ENCODE measurements around the gene EMID1. TPM values are rescaled to one million over a fixed set of nuclear protein-coding genes. Genes with fewer than 3 reads are reported as not detected.

Gene EMID1
- total RNA-seq, 1 experiment from 2014 or later: 5.4 TPM

- Mint-ChIP-seq H3K9me3 (peaks cover 25 to 27% of the 10 kb centered on the region in 2 experiments), H3K27me3 (ENCODE audit: low read depth) (peaks cover 18% of the 10 kb centered on the region), H3K4me3 (no peak overlapping the region), H3K4me1 (peaks cover 4 to 10% of the 10 kb centered on the region in 2 experiments), H3K36me3 (ENCODE audit: insufficient read depth in 1 of 3, low read depth in 3 of 3) (peaks cover 10 to 42% (median 11%) of the 10 kb centered on the region in 3 experiments), H3K27ac (no peak overlapping the region)
- H3K79me1 ChIP-seq (ENCODE audit: insufficient read depth, low read depth, low read length, poor library complexity, severe bottlenecking): no peaks in the 10 kb centered on the region
- no peak overlapping the region for H2BK20ac ChIP-seq (ENCODE audit: low read depth, low read length, poor library complexity, severe bottlenecking)
- no CpG with 5 or more reads among the region's 11 CpGs for WGBS (ENCODE audit: extremely low coverage, insufficient read length, low lambda C conversion rate)
- H3K14ac ChIP-seq (ENCODE audit: insufficient read depth, low read length): no peak overlapping the region
- H3K23me2 ChIP-seq (ENCODE audit: insufficient read length, low read depth, low read length, poor library complexity, severe bottlenecking): no peaks in the 10 kb centered on the region
- no peak overlapping the region for H3K56ac ChIP-seq (ENCODE audit: insufficient read length, low read depth, low read length)
- no peaks in the 10 kb centered on the region for H3K79me2 ChIP-seq (ENCODE audit: insufficient read depth, low read length)
- H3K23ac ChIP-seq (ENCODE audit: insufficient read length, low read depth, low read length): no peak overlapping the region
- H3K27me3 ChIP-seq (ENCODE audit: insufficient read depth, low read length): no peaks in the 10 kb centered on the region
- TF ChIP-seq, protein P1, sequence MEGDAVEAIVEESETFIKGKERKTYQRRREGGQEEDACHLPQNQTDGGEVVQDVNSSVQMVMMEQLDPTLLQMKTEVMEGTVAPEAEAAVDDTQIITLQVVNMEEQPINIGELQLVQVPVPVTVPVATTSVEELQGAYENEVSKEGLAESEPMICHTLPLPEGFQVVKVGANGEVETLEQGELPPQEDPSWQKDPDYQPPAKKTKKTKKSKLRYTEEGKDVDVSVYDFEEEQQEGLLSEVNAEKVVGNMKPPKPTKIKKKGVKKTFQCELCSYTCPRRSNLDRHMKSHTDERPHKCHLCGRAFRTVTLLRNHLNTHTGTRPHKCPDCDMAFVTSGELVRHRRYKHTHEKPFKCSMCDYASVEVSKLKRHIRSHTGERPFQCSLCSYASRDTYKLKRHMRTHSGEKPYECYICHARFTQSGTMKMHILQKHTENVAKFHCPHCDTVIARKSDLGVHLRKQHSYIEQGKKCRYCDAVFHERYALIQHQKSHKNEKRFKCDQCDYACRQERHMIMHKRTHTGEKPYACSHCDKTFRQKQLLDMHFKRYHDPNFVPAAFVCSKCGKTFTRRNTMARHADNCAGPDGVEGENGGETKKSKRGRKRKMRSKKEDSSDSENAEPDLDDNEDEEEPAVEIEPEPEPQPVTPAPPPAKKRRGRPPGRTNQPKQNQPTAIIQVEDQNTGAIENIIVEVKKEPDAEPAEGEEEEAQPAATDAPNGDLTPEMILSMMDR (conservative IDR thresholded peaks at IDR 0.05): no peak
- H3K4ac ChIP-seq (ENCODE audit: low read depth, low read length): no peak overlapping the region
- no peak overlapping the region for H3T11ph ChIP-seq (ENCODE audit: low read length)
- H2BK5ac ChIP-seq (ENCODE audit: insufficient read length, low read length): no peak overlapping the region
- no peak overlapping the region for H4K5ac ChIP-seq (ENCODE audit: insufficient read length, low read depth, low read length)
- no peak overlapping the region for H3K9ac ChIP-seq (ENCODE audit: extremely low read depth, insufficient read length, low read length)
- no peaks in the 10 kb centered on the region for H3K4me1 ChIP-seq (ENCODE audit: insufficient read depth, low read length)
- H2AK5ac ChIP-seq (ENCODE audit: insufficient read length, low read length): no peak overlapping the region
- H4K20me1 ChIP-seq (ENCODE audit: control insufficient read depth, insufficient read depth, insufficient read length): no peaks in the 10 kb centered on the region
- DNase-seq: no peak
- no peak overlapping the region for H2BK12ac ChIP-seq (ENCODE audit: insufficient read length, low read depth, low read length)
- no peak overlapping the region for H3K18ac ChIP-seq (ENCODE audit: insufficient read length, low read depth, low read length)
- H4K8ac ChIP-seq (replicated peaks; ENCODE audit: insufficient read length, low read depth, low read length): no peak overlapping the region
- H2BK15ac ChIP-seq (ENCODE audit: low read depth, low read length): no peak overlapping the region
- no peak overlapping the region for H3K4me2 ChIP-seq (ENCODE audit: insufficient read depth, insufficient read length, low read length)
- no peaks in the 10 kb centered on the region for H3K9me3 ChIP-seq (ENCODE audit: control insufficient read depth, low read depth, low read length)
- no peak overlapping the region for H4K91ac ChIP-seq (ENCODE audit: insufficient read length, low read depth, low read length)
- H2AFZ ChIP-seq (ENCODE audit: low read length): no peak overlapping the region
- H2BK120ac ChIP-seq (ENCODE audit: low read depth, low read length, poor library complexity, severe bottlenecking): no peak overlapping the region
- H3K27ac ChIP-seq (ENCODE audit: insufficient read length, low read depth, low read length): no peak overlapping the region
Measured at GRCh38 chr22:29243874-29244446, 38.3 kb downstream of the EMID1 start.

Data from H9 (cell line).